Natural killer cell (primary cell): ENCODE results near the gene MRM3. TPM values are rescaled to one million over a fixed set of nuclear protein-coding genes. Genes with fewer than 3 reads are reported as not detected.

Experiments
- ATAC-seq, 3 donors: fragments of 150-1000 bp in 2 of 3; fragments of 200-7000 bp in 1 of 3; cut with Tn5 transposase; 1 replicate in 1 of 3; 2 replicates in 2 of 3; pipeline ENCODE4 v1.10.0; 2021; ENCODE audit warnings: mild to moderate bottlenecking in 2 of 3, moderate library complexity in 2 of 3
- DNase-seq, 2 donors: peaks; one replicate each; pipeline versions ENCODE4 v3.0.0 to v3.0.0-alpha.2; 2013 to 2021; ENCODE audit warnings: mixed read lengths in 1 of 2
- H3K27ac ChIP-seq: one replicate; pipeline ENCODE4 v1.5.1; 2013; ENCODE audit warnings: mild to moderate bottlenecking, low read length
- H3K27me3 ChIP-seq: one replicate; pipeline ENCODE4 v1.6.1; 2013; ENCODE audit warnings: low read length; ENCODE audit not compliant: control insufficient read depth, insufficient read depth
- H3K36me3 ChIP-seq: one replicate; pipeline ENCODE4 v1.6.1; 2013; ENCODE audit warnings: low read length; ENCODE audit not compliant: control insufficient read depth, insufficient read depth
- H3K4me1 ChIP-seq: one replicate; pipeline ENCODE4 v1.6.1; 2013; ENCODE audit warnings: low read length; ENCODE audit not compliant: control insufficient read depth, insufficient read depth
- H3K4me3 ChIP-seq: one replicate; pipeline ENCODE4 v1.5.1; 2013; ENCODE audit warnings: low read length
- H3K9me3 ChIP-seq: one replicate; pipeline ENCODE4 v1.6.1; 2013; ENCODE audit warnings: low read length; ENCODE audit not compliant: control insufficient read depth, insufficient read depth
- H3K27ac Mint-ChIP-seq, 2 donors: one replicate each; pipeline ENCODE4 v1.8.0; 2022; ENCODE audit warnings: mild to moderate bottlenecking in 2 of 2, mixed read lengths in 2 of 2, moderate library complexity in 1 of 2
- H3K27me3 Mint-ChIP-seq, 2 donors: one replicate each; pipeline ENCODE4 v1.8.0; 2022; ENCODE audit warnings: low read depth in 2 of 2, mixed read lengths in 2 of 2
- H3K36me3 Mint-ChIP-seq: one replicate; pipeline ENCODE4 v1.8.0; 2022; ENCODE audit warnings: mixed read lengths
- H3K4me1 Mint-ChIP-seq, 2 donors: one replicate each; pipeline ENCODE4 v1.8.0; 2022; ENCODE audit warnings: mixed read lengths in 2 of 2
- H3K4me3 Mint-ChIP-seq: one replicate; pipeline ENCODE4 v1.8.0; 2022; ENCODE audit warnings: mild to moderate bottlenecking, moderate library complexity, mixed read lengths
- H3K9me3 Mint-ChIP-seq, 2 donors: one replicate each; pipeline ENCODE4 v1.8.0; 2022; ENCODE audit warnings: mixed read lengths in 2 of 2
- WGBS: methylation state at CpG from one replicate; pipeline ENCODE4 v1.1.7; 2013; ENCODE audit warnings: missing lambda C conversion rate; ENCODE audit not compliant: insufficient coverage; 5-methylcytosine and 5-hydroxymethylcytosine counted together
- intact Hi-C: fragments of 100-400 bp; cut with micrococcal nuclease; formaldehyde crosslinking; loops from one replicate; pipeline ENCODE4 v1.14.2; 2022
- total RNA-seq, 4 donors: library from RNA; stranded (reverse); fragments of 120-200 nt in 1 of 4; gene quantifications; one replicate each; pipeline versions ENCODE4 v1.2.3 to v1.2.4, GENCODE V29; 2013 to 2022
- TF ChIP-seq, protein P1 (sequence below): fragments of 200-600 bp; IDR thresholded peaks from one replicate; pipeline ENCODE4 v1.8.0; 2022; ENCODE audit warnings: antibody characterized with exemption

Gene MRM3
- total RNA-seq, 3 donors from 2014 or later (not counting 1 experiment from before 2014, with no cell fraction given) = 24.3 to 32.2 (median 31.9) TPM

DNA sequence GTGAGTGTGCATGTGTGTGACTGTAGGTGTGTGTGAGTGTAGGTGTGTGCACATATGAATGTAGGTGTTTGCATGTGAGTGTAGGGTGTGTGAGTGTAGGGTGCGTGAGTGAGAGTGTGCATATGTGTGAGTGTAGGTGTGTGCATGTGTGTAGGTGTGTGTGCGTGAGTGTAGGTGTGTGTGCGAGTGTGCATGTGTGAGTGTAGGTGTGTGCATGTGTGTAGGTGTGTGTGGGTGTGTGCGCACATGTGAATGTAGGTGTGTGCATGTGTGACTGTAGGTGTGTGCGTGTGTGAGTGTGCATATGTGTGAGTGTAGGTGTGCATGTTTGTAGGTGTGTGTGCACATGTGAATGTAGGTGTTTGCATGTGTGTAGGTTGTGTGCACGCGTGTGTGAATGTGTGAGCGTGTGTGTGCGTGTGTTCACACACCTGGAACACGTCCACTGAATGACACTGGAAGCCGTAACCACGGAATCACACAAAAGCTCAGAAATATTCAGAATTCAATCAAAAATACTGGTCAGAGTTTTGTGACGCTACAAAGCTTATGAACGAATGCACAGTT is 30.6 kb downstream of the MRM3 start:
- Histone ChIP-seq H3K27me3 (no peaks in the 10 kb centered on the region), H3K36me3 (no peaks in the 10 kb centered on the region), H3K9me3 (no peaks in the 10 kb centered on the region), H3K4me3 (no peak overlapping the region), H3K27ac (no peak overlapping the region), H3K4me1 (no peaks in the 10 kb centered on the region)
- Mint-ChIP-seq H3K27ac (no peak overlapping the region), H3K9me3 (no peaks in the 10 kb centered on the region), H3K36me3 (no peaks in the 10 kb centered on the region), H3K27me3 (peaks cover 0 to 6% of the 10 kb centered on the region in 2 donors), H3K4me3 (no peak overlapping the region), H3K4me1 (no peaks in the 10 kb centered on the region)
- TF ChIP-seq, protein P1, sequence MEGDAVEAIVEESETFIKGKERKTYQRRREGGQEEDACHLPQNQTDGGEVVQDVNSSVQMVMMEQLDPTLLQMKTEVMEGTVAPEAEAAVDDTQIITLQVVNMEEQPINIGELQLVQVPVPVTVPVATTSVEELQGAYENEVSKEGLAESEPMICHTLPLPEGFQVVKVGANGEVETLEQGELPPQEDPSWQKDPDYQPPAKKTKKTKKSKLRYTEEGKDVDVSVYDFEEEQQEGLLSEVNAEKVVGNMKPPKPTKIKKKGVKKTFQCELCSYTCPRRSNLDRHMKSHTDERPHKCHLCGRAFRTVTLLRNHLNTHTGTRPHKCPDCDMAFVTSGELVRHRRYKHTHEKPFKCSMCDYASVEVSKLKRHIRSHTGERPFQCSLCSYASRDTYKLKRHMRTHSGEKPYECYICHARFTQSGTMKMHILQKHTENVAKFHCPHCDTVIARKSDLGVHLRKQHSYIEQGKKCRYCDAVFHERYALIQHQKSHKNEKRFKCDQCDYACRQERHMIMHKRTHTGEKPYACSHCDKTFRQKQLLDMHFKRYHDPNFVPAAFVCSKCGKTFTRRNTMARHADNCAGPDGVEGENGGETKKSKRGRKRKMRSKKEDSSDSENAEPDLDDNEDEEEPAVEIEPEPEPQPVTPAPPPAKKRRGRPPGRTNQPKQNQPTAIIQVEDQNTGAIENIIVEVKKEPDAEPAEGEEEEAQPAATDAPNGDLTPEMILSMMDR = no peak
- intact Hi-C loops = no loop called here
- DNase-seq = no peak
- ATAC-seq = peak in 1 of 3 donors; percentile 48
- 92% methylated on average over 14 of the region's 14 CpGs for WGBS

DNA sequence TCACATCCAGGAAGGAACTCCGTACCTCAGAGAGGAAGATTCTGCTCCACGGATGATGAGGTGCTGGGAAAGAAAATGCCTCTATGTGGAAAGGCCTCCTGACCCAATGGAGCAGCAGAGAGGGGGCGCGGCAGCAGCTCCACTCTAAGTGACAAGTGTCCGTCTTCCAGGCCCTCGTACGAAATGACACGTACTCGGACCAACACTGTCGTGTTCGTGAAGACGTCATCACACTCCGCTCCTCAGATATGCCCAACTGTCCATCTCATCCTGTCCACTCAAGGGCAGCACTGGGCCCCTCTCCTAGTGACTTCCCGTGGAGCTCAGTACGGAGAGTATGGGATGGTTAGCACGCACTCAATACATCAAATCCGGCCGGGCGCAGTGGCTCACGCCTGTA is 32.2 kb downstream of the MRM3 start:
- no peak overlapping the region for H3K4me3 ChIP-seq
- WGBS = 93% methylated on average over 20 of the region's 20 CpGs
- Mint-ChIP-seq H3K36me3 (no peaks in the 10 kb centered on the region), H3K27ac (no peak overlapping the region), H3K4me3 (no peak overlapping the region), H3K4me1 (no peaks in the 10 kb centered on the region), H3K27me3 (peaks cover 0 to 6% of the 10 kb centered on the region in 2 donors), H3K9me3 (no peaks in the 10 kb centered on the region)
- no peak for DNase-seq
- intact Hi-C loops = no loop called here
- H3K27ac ChIP-seq = no peak overlapping the region
- H3K27me3 ChIP-seq = no peaks in the 10 kb centered on the region
- TF ChIP-seq, protein P1 = no peak
- H3K4me1 ChIP-seq = no peaks in the 10 kb centered on the region
- ATAC-seq = no peak
- no peaks in the 10 kb centered on the region for H3K9me3 ChIP-seq
- no peaks in the 10 kb centered on the region for H3K36me3 ChIP-seq

DNA sequence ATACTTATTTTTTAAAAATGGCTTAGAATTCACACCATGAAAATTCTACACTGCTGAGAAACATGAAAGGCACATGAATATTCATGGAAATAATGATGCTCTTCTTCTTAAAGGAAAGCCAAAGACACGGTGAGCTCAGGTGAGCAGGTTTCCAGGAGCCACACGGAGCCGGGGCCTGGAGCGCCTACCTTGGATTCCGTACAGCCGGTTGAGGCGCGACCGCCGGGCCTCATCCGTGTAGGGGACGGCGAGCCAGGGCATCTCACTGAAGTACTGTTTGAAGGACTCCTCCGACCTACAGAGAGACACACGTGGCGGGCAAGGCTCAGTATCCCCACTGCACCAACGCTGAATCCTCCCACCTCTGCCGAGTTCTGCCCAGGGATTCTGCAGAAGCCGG is 37.1 kb downstream of the MRM3 start:
- no peaks in the 10 kb centered on the region for H3K9me3 Mint-ChIP-seq
- H3K36me3 Mint-ChIP-seq = no peaks in the 10 kb centered on the region
- no peak for DNase-seq
- intact Hi-C loops = no loop called here
- H3K4me1 ChIP-seq = no peaks in the 10 kb centered on the region
- no peaks in the 10 kb centered on the region for H3K27me3 Mint-ChIP-seq
- H3K4me1 Mint-ChIP-seq = no peaks in the 10 kb centered on the region
- H3K4me3 Mint-ChIP-seq = no peak overlapping the region
- no peaks in the 10 kb centered on the region for H3K36me3 ChIP-seq
- ATAC-seq = no peak
- no peaks in the 10 kb centered on the region for H3K27me3 ChIP-seq
- 97% methylated on average over 19 of the region's 19 CpGs for WGBS
- H3K27ac Mint-ChIP-seq = no peak overlapping the region
- no peak overlapping the region for H3K27ac ChIP-seq
- TF ChIP-seq, protein P1 = no peak
- no peak overlapping the region for H3K4me3 ChIP-seq
- H3K9me3 ChIP-seq = no peaks in the 10 kb centered on the region

DNA sequence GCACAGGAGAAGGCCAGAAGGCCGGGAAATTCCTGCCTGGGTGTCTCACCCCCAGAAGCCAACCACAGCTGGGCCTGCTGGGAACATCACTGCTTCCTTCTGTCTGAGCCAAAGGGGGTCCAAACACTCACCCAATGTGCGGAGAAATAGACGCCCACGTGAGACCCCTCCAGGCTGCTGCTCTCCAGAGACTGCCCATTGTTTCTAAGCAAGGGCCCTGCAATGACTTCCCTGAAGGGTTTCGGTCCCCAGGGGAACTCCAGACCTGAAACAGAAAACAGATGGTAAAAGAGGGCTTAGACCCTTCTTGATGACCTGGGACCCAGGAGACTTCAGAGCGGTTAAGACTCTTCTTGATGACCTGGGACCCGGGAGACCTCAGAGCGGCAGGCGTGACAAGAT is 41.3 kb downstream of the MRM3 start:
- no peak overlapping the region for H3K27ac Mint-ChIP-seq
- H3K9me3 ChIP-seq = no peaks in the 10 kb centered on the region
- no peaks in the 10 kb centered on the region for H3K9me3 Mint-ChIP-seq
- H3K27me3 Mint-ChIP-seq = no peaks in the 10 kb centered on the region
- no peak overlapping the region for H3K27ac ChIP-seq
- intact Hi-C loops = no loop called here
- H3K4me3 ChIP-seq = no peak overlapping the region
- no peaks in the 10 kb centered on the region for H3K4me1 ChIP-seq
- DNase-seq (no peak), ATAC-seq (no peak)
- H3K27me3 ChIP-seq = no peaks in the 10 kb centered on the region
- 79% methylated on average over 9 of the region's 9 CpGs for WGBS
- no peaks in the 10 kb centered on the region for H3K36me3 Mint-ChIP-seq
- H3K36me3 ChIP-seq = no peaks in the 10 kb centered on the region
- no peak overlapping the region for H3K4me3 Mint-ChIP-seq
- TF ChIP-seq, protein P1 = no peak
- no peaks in the 10 kb centered on the region for H3K4me1 Mint-ChIP-seq
